Neuronal stem cell (in vitro differentiated cells): Measurements from ENCODE around the gene ERC1.

Source experiments
- DNase-seq: peaks from one replicate; pipeline ENCODE4 v3.0.0-alpha.2; 2013; ENCODE audit warnings: low spot score
- H2AFZ ChIP-seq: one replicate; pipeline ENCODE4 v1.6.1; 2013; ENCODE audit warnings: mild to moderate bottlenecking, low read length, inconsistent platforms
- H2AK5ac ChIP-seq: 2 replicates; pipeline ENCODE4 v1.6.1; 2013; ENCODE audit warnings: low read depth, mild to moderate bottlenecking, inconsistent platforms, low read length, moderate library complexity, mixed read lengths
- H2BK120ac ChIP-seq: 2 replicates; pipeline ENCODE4 v1.6.1; 2013; ENCODE audit warnings: low read depth, mild to moderate bottlenecking, inconsistent platforms, low read length, moderate library complexity, mixed read lengths
- H2BK12ac ChIP-seq: one replicate; pipeline ENCODE4 v1.6.1; 2013; ENCODE audit warnings: low read length, inconsistent platforms
- H2BK15ac ChIP-seq: 2 replicates; pipeline ENCODE4 v1.6.1; 2013; ENCODE audit warnings: mild to moderate bottlenecking, low read length, inconsistent platforms, mixed read lengths
- H2BK5ac ChIP-seq: one replicate; pipeline ENCODE4 v1.6.1; 2013; ENCODE audit warnings: inconsistent platforms, mild to moderate bottlenecking, low read length, moderate library complexity
- H3K14ac ChIP-seq: one replicate; pipeline ENCODE4 v1.6.1; 2013; ENCODE audit warnings: low read length, inconsistent platforms
- H3K18ac ChIP-seq: 2 replicates; pipeline ENCODE4 v1.6.1; 2013; ENCODE audit warnings: low read length, inconsistent platforms
- H3K23ac ChIP-seq: 2 replicates; pipeline ENCODE4 v1.6.1; 2013; ENCODE audit warnings: low read depth, mild to moderate bottlenecking, mixed read lengths, low read length, inconsistent platforms; ENCODE audit not compliant: poor library complexity
- H3K27ac ChIP-seq: replicated peaks from 3 replicates; pipeline ENCODE4 v1.5.1; 2013; ENCODE audit warnings: low read length, inconsistent platforms
- H3K27me3 ChIP-seq, 3 experiments: 2 replicates each; pipeline ENCODE4 v1.6.1; 2013; ENCODE audit warnings: low read length in 3 of 3, mild to moderate bottlenecking in 2 of 3, inconsistent platforms in 1 of 3, low read depth in 1 of 3, mixed read lengths in 1 of 3, moderate library complexity in 1 of 3; ENCODE audit not compliant: control insufficient read depth in 3 of 3, insufficient read depth in 3 of 3
- H3K36me3 ChIP-seq, 2 donors: replicated peaks in 1 of 2; 2 replicates each; pipeline ENCODE4 v1.6.1; 2013; ENCODE audit warnings: low read length in 2 of 2; ENCODE audit not compliant: control insufficient read depth in 2 of 2, insufficient read depth in 2 of 2
- H3K4ac ChIP-seq: 2 replicates; pipeline ENCODE4 v1.6.1; 2013; ENCODE audit warnings: inconsistent platforms, mild to moderate bottlenecking, low read length, moderate library complexity
- H3K4me1 ChIP-seq, 2 donors: 1 replicate in 1 of 2; 2 replicates in 1 of 2; pipeline ENCODE4 v1.6.1; 2013; ENCODE audit warnings: low read length in 2 of 2, low read depth in 1 of 2; ENCODE audit not compliant: control insufficient read depth in 2 of 2, insufficient read depth in 1 of 2
- H3K4me2 ChIP-seq: one replicate; pipeline ENCODE4 v1.6.1; 2013; ENCODE audit warnings: mild to moderate bottlenecking, low read length, inconsistent platforms; ENCODE audit not compliant: insufficient read depth, poor library complexity, severe bottlenecking
- H3K4me3 ChIP-seq, 2 donors: 2 replicates each; pipeline ENCODE4 v1.5.1; 2013; ENCODE audit warnings: low read length in 2 of 2, mild to moderate bottlenecking in 2 of 2, inconsistent platforms in 1 of 2, moderate library complexity in 1 of 2
- H3K79me1 ChIP-seq: one replicate; pipeline ENCODE4 v1.6.1; 2013; ENCODE audit warnings: low read depth, mild to moderate bottlenecking, inconsistent platforms, low read length, moderate library complexity
- H3K9ac ChIP-seq: one replicate; pipeline ENCODE4 v1.6.1; 2013; ENCODE audit warnings: mild to moderate bottlenecking, low read depth, low read length, inconsistent platforms; ENCODE audit not compliant: poor library complexity
- H3K9me3 ChIP-seq, 2 donors: replicated peaks in 1 of 2; 2 replicates each; pipeline versions ENCODE3 to v1.6.1; 2013; ENCODE audit warnings: low read length in 2 of 2, mild to moderate bottlenecking in 2 of 2, inconsistent platforms in 1 of 2, low read depth in 1 of 2, mixed read lengths in 1 of 2, moderate library complexity in 1 of 2; ENCODE audit not compliant: control insufficient read depth in 2 of 2, insufficient read depth in 1 of 2
- H4K8ac ChIP-seq: one replicate; pipeline ENCODE4 v1.6.1; 2013; ENCODE audit warnings: low read depth, mild to moderate bottlenecking, inconsistent platforms, low read length, moderate library complexity
- H4K91ac ChIP-seq: one replicate; pipeline ENCODE4 v1.6.1; 2013; ENCODE audit warnings: low read length, low read depth, mild to moderate bottlenecking, inconsistent platforms; ENCODE audit not compliant: poor library complexity
- WGBS, 2 donors: extraction: QIAGEN DNeasy Blood & Tissue Kit; methylation state at CpG; one replicate each; pipeline ENCODE4 v1.1.7; 2013; ENCODE audit warnings: missing lambda C conversion rate in 2 of 2, mixed read lengths in 1 of 2; ENCODE audit not compliant: insufficient read length in 2 of 2, insufficient replicate concordance in 1 of 2; ENCODE audit errors: extremely low coverage in 2 of 2; 5-methylcytosine and 5-hydroxymethylcytosine counted together

Gene ERC1

DNA sequence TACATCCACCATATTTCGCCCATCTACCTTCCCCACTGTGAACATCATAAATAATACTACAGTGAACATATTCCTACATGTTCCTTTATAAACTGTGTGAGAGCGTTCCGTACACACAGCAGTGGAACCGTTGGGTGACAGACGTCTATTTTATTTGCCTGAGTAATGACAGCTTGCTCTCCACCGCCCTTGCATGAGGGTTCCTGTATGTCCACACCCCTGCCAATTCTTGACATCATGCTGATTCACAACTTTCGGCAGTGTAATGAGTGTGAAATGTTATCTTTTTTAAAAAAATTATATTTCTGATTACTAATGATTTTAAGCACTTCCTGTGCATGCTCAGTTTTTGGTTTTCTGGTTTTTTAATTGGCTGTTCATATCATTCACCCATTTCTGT lies 37.2 kb upstream of the ERC1 start:
- Histone ChIP-seq H3K4me1 (peaks cover 7 to 8% of the 10 kb centered on the region in 2 donors), H3K4me3 (no peak overlapping the region), H2AFZ (peak overlapping the region; percentile 27), H4K8ac (no peak overlapping the region), H3K27me3 (no peaks in the 10 kb centered on the region), H2BK5ac (no peak overlapping the region), H2BK12ac (no peak overlapping the region), H3K79me1 (no peaks in the 10 kb centered on the region), H3K14ac (no peak overlapping the region), H2BK15ac (no peak overlapping the region), H4K91ac (no peak overlapping the region), H2AK5ac (no peak overlapping the region), H3K18ac (no peak overlapping the region), H2BK120ac (no peak overlapping the region), H3K9me3 (no peaks in the 10 kb centered on the region), H3K4ac (no peak overlapping the region), H3K23ac (no peak overlapping the region), H3K4me2 (no peak overlapping the region), H3K27ac (no peak overlapping the region), H3K9ac (no peak overlapping the region), H3K36me3 (no peaks in the 10 kb centered on the region)
- DNase-seq = no peak
- no CpG with 5 or more reads among the region's 7 CpGs for WGBS, 2 donors

DNA sequence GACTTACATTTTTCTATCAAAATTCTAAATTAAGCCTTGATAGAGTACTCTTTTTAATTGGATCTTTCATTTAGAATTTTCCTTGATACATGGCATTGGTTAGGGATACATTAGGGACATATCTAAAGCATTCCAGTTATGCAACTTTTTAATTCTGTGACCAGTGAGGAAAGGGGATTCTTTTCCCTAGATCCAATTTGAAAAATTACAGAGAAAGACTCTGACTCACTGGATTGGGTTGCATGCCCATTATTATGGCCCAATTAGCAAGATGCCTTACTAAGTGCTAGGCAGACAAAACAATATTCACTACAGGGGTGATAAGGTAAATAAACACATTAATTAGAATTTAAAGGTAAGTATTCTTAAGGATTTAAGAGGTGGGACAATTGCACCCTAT lies 36.3 kb upstream of the ERC1 start:
- H3K14ac ChIP-seq = no peak overlapping the region
- no peak overlapping the region for H3K4me3 ChIP-seq
- no peak overlapping the region for H3K27ac ChIP-seq
- no peaks in the 10 kb centered on the region for H3K79me1 ChIP-seq
- H3K23ac ChIP-seq = no peak overlapping the region
- H3K4me2 ChIP-seq = no peak overlapping the region
- no peaks in the 10 kb centered on the region for H3K36me3 ChIP-seq
- no peak overlapping the region for H4K91ac ChIP-seq
- H2AK5ac ChIP-seq = no peak overlapping the region
- no peak for DNase-seq
- no peak overlapping the region for H2BK15ac ChIP-seq
- H3K9ac ChIP-seq = no peak overlapping the region
- no peak overlapping the region for H2BK120ac ChIP-seq
- no peak overlapping the region for H3K18ac ChIP-seq
- H2BK12ac ChIP-seq = no peak overlapping the region
- no peak overlapping the region for H4K8ac ChIP-seq
- H3K27me3 ChIP-seq = no peaks in the 10 kb centered on the region
- peaks cover 9 to 10% of the 10 kb centered on the region in 2 donors for H3K4me1 ChIP-seq
- no peak overlapping the region for H3K4ac ChIP-seq
- H3K9me3 ChIP-seq = no peaks in the 10 kb centered on the region
- no peak overlapping the region for H2BK5ac ChIP-seq
- no peak overlapping the region for H2AFZ ChIP-seq

DNA sequence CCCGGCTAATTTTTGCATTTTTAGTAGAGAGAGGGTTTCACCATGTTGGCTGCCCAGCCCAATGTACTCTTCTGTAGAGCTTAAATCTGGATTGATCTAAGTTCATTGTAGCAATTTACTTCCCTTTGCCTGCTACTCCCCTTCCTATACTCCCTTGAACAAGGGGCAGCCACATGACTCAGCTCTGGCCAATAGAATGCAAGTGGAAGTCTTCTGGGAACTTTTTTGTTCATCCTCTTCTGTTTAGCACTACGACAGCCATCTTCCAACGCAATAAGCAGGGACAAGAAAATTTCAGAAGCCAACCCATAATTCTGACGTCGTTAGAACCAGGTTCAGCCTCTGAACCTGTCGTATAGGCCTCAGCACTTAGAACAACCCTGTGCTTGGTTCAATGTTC lies 35.1 kb upstream of the ERC1 start:
- H3K9me3 ChIP-seq = no peaks in the 10 kb centered on the region
- H2BK5ac ChIP-seq = no peak overlapping the region
- H4K91ac ChIP-seq = no peak overlapping the region
- H3K14ac ChIP-seq = no peak overlapping the region
- no CpG with 5 or more reads among the region's 6 CpGs for WGBS, 2 donors
- DNase-seq = no peak
- no peak overlapping the region for H3K4me2 ChIP-seq
- no peak overlapping the region for H3K4ac ChIP-seq
- no peaks in the 10 kb centered on the region for H3K27me3 ChIP-seq
- no peaks in the 10 kb centered on the region for H3K36me3 ChIP-seq
- H2AFZ ChIP-seq = peak overlapping the region; percentile 13
- H3K4me1 ChIP-seq = peaks cover 9 to 10% of the 10 kb centered on the region in 2 donors
- no peaks in the 10 kb centered on the region for H3K79me1 ChIP-seq
- H2BK12ac ChIP-seq = no peak overlapping the region
- no peak overlapping the region for H3K4me3 ChIP-seq
- H2AK5ac ChIP-seq = no peak overlapping the region
- H4K8ac ChIP-seq = no peak overlapping the region
- no peak overlapping the region for H3K9ac ChIP-seq
- no peak overlapping the region for H2BK15ac ChIP-seq
- H3K18ac ChIP-seq = no peak overlapping the region
- no peak overlapping the region for H3K23ac ChIP-seq
- no peak overlapping the region for H3K27ac ChIP-seq
- no peak overlapping the region for H2BK120ac ChIP-seq

DNA sequence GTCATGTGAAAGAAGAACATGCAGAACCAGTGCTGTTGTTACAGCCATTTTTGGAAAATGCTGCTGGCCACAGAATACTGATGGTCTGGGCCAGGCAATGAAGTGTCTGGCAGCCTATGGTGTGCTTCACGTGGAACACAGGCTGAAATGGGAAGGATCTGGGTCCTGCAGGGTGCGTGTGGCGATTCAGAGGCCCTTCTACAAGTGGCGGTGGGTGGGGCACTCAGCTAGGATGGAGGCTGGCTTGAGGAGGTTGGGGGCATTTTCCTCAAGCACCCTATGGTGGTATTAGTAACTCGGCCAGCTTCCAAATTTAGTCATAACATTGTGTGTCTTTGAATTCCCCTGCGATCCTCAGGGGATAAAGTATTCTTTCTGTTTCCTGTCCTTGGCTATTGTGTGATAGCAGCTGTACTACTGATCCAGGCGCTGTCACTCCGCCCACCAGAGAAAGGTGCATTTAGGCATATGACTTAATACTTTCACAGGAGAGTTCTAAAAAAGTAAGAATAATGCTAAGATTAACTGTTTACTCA lies 32.4 kb upstream of the ERC1 start:
- H4K8ac ChIP-seq = no peak overlapping the region
- H3K4ac ChIP-seq = no peak overlapping the region
- WGBS, 2 donors = no CpG with 5 or more reads among the region's 8 CpGs
- H3K9ac ChIP-seq = no peak overlapping the region
- H2AK5ac ChIP-seq = no peak overlapping the region
- no peak overlapping the region for H3K4me3 ChIP-seq
- H3K9me3 ChIP-seq = no peaks in the 10 kb centered on the region
- no peak overlapping the region for H3K14ac ChIP-seq
- no peak overlapping the region for H2BK120ac ChIP-seq
- peak overlapping the region; percentile 18 for H3K27ac ChIP-seq
- H3K4me1 ChIP-seq = peaks cover 7 to 9% of the 10 kb centered on the region in 2 donors
- H4K91ac ChIP-seq = no peak overlapping the region
- H3K36me3 ChIP-seq = no peaks in the 10 kb centered on the region
- no peak for DNase-seq
- H3K23ac ChIP-seq = no peak overlapping the region
- no peak overlapping the region for H3K4me2 ChIP-seq
- no peak overlapping the region for H2BK15ac ChIP-seq
- H2BK5ac ChIP-seq = no peak overlapping the region
- H2AFZ ChIP-seq = peak overlapping the region; percentile 73
- H3K79me1 ChIP-seq = no peaks in the 10 kb centered on the region
- H3K18ac ChIP-seq = peak overlapping the region; percentile 0
- H3K27me3 ChIP-seq = no peaks in the 10 kb centered on the region
- H2BK12ac ChIP-seq = no peak overlapping the region
